Measurements from ENCODE around the gene RPL4. TPM values are rescaled to one million over a fixed set of nuclear protein-coding genes. Genes with fewer than 3 reads are reported as not detected.

The RPL4 gene
- total RNA-seq, 1 donor from 2014 or later: 7,725 TPM

DNA sequence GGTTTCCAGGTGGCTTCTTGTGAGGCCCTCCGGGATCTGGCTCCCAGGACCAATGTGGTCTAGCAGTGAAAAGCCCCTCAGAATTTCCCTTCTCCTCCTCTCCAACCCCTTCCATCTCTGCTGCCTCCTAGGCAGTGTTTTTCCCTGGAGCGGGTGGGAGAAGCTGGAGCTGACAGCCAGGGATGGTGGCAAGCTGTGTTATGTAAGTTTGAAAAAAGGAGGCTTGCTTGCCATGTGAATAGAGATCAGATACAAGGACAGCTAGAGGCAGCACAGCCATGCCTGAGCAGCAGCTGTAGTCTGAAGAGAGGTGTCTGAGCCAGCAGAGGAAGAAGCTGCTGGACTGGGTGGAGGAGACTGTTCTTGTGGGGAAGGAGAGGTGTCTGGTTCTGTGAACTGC lies 27.6 kb downstream of the RPL4 start:
- H4K20me1 ChIP-seq (ENCODE audit: low read depth): peaks cover 33% of the 10 kb centered on the region
- H3F3A ChIP-seq (ENCODE audit: low read depth): peaks cover 13% of the 10 kb centered on the region

DNA sequence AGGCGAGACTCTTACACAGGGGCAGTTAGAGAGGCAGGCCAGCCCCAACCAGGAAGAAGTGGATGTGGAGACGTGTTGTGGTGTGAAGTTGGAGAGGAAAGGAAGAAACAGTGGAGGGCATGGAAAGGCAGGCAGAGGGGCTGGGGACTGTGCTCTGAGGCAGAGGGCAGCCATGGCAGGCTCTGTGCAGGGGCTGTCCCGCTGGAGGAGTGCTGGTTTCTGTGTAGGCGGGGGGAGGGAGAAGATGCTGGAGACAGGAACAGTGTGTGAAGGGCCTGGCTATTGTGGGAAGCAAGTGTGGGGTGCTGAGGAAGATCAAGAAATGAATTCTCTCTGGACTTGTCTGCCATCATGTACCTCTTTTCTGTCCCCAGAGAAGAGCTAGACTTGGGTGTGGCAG lies 28.1 kb downstream of the RPL4 start:
- Histone ChIP-seq H3K4me2 (no peak overlapping the region), H3K36me3 (no peaks in the 10 kb centered on the region), H3K4me1 (peaks cover 35% of the 10 kb centered on the region), H3K27me3 (no peaks in the 10 kb centered on the region), H3K9ac (peak overlapping the region; percentile 32), H4K20me1 (ENCODE audit: low read depth) (peaks cover 33% of the 10 kb centered on the region), H2AFZ (replicated peaks) (no peak overlapping the region), H3K27ac (no peak overlapping the region), H3K4me3 (no peak overlapping the region), H3K79me2 (ENCODE audit: low read depth) (peaks cover 10% of the 10 kb centered on the region), H3K9me3 (ENCODE audit: low read depth) (no peaks in the 10 kb centered on the region), H3F3A (ENCODE audit: low read depth) (peaks cover 13% of the 10 kb centered on the region)
- Mint-ChIP-seq H3K4me1 (peaks cover 24% of the 10 kb centered on the region), H3K9me3 (no peaks in the 10 kb centered on the region), H3K27ac (peak overlapping the region; percentile 12), H3K27me3 (ENCODE audit: insufficient read depth, low read depth) (peaks cover 5% of the 10 kb centered on the region), H3K4me3 (no peak overlapping the region), H3K36me3 (peaks cover 6% of the 10 kb centered on the region)
- no peak for DNase-seq (ENCODE audit: low spot score)
- no peak for TF ChIP-seq EZH2 (IDR thresholded peaks at IDR 0.05)
- no peak for TF ChIP-seq EZH2phosphoT487 (IDR thresholded peaks at IDR 0.05)
- TF ChIP-seq, protein P1, sequence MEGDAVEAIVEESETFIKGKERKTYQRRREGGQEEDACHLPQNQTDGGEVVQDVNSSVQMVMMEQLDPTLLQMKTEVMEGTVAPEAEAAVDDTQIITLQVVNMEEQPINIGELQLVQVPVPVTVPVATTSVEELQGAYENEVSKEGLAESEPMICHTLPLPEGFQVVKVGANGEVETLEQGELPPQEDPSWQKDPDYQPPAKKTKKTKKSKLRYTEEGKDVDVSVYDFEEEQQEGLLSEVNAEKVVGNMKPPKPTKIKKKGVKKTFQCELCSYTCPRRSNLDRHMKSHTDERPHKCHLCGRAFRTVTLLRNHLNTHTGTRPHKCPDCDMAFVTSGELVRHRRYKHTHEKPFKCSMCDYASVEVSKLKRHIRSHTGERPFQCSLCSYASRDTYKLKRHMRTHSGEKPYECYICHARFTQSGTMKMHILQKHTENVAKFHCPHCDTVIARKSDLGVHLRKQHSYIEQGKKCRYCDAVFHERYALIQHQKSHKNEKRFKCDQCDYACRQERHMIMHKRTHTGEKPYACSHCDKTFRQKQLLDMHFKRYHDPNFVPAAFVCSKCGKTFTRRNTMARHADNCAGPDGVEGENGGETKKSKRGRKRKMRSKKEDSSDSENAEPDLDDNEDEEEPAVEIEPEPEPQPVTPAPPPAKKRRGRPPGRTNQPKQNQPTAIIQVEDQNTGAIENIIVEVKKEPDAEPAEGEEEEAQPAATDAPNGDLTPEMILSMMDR (IDR thresholded peaks at IDR 0.05): no peak

More for the DNA sequence above, 27.6 kb downstream of the RPL4 start:
- Histone ChIP-seq H3K9ac (no peak overlapping the region), H3K27me3 (no peaks in the 10 kb centered on the region), H2AFZ (replicated peaks) (no peak overlapping the region), H3K79me2 (ENCODE audit: low read depth) (peaks cover 10% of the 10 kb centered on the region), H3K4me1 (peaks cover 35% of the 10 kb centered on the region), H3K4me3 (no peak overlapping the region), H3K36me3 (no peaks in the 10 kb centered on the region), H3K4me2 (no peak overlapping the region), H3K27ac (no peak overlapping the region), H3K9me3 (ENCODE audit: low read depth) (no peaks in the 10 kb centered on the region)
- peak overlapping the region; percentile 25 for H3K27ac Mint-ChIP-seq
- peaks cover 5% of the 10 kb centered on the region for H3K27me3 Mint-ChIP-seq (ENCODE audit: insufficient read depth, low read depth)
- H3K9me3 Mint-ChIP-seq: no peaks in the 10 kb centered on the region
- TF ChIP-seq EZH2 (IDR thresholded peaks at IDR 0.05) (no peak), EZH2phosphoT487 (IDR thresholded peaks at IDR 0.05) (no peak)
- TF ChIP-seq, protein P1 (IDR thresholded peaks at IDR 0.05): no peak
- no peak for DNase-seq (ENCODE audit: low spot score)
- no peak overlapping the region for H3K4me3 Mint-ChIP-seq
- H3K4me1 Mint-ChIP-seq: peaks cover 24% of the 10 kb centered on the region
- peaks cover 10% of the 10 kb centered on the region for H3K36me3 Mint-ChIP-seq

DNA sequence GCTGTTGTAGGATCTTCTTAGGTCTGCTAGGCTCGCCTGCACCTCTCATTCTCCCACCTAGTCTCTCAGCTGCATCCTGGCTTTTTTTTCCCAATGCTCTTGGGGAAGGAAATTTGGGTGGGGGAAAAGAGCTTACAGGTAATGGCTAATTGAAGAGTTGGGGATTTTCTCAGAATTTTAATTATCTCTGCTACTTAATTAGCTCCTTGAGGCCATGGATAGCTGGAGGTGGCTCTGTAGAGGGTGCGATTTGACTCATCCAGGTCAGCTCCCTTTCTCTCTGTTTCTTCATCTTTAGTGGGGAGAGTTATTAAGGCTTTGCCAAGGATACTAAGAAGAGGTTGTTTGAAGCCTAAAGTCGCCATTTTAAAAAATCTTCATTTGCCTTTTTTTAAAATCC lies 29.7 kb downstream of the RPL4 start:
- Histone ChIP-seq H3K4me2 (no peak overlapping the region), H3K9ac (no peak overlapping the region), H3K36me3 (no peaks in the 10 kb centered on the region), H3K9me3 (ENCODE audit: low read depth) (no peaks in the 10 kb centered on the region), H3K27me3 (no peaks in the 10 kb centered on the region), H3K4me3 (no peak overlapping the region), H3K79me2 (ENCODE audit: low read depth) (peaks cover 10% of the 10 kb centered on the region), H2AFZ (replicated peaks) (no peak overlapping the region), H4K20me1 (ENCODE audit: low read depth) (peaks cover 33% of the 10 kb centered on the region), H3K4me1 (peaks cover 35% of the 10 kb centered on the region), H3F3A (ENCODE audit: low read depth) (peaks cover 13% of the 10 kb centered on the region), H3K27ac (no peak overlapping the region)
- Mint-ChIP-seq H3K27me3 (ENCODE audit: insufficient read depth, low read depth) (peaks cover 5% of the 10 kb centered on the region), H3K36me3 (peaks cover 3% of the 10 kb centered on the region), H3K27ac (no peak overlapping the region), H3K4me3 (no peak overlapping the region), H3K9me3 (no peaks in the 10 kb centered on the region), H3K4me1 (peaks cover 24% of the 10 kb centered on the region)
- DNase-seq (ENCODE audit: low spot score): no peak
- TF ChIP-seq, protein P1 (IDR thresholded peaks at IDR 0.05): no peak
- TF ChIP-seq EZH2phosphoT487 (IDR thresholded peaks at IDR 0.05) (no peak), EZH2 (IDR thresholded peaks at IDR 0.05) (no peak)
